Heart right ventricle (tissue), 16 donors: ENCODE data around the gene CYP27B1. TPM values are rescaled to one million over a fixed set of nuclear protein-coding genes. Genes with fewer than 3 reads are reported as not detected.

ENCODE experiments used
- ATAC-seq, 8 donors: fragments of 200-7000 bp; cut with Tn5 transposase; one replicate each; pipeline ENCODE4 v1.9.1; 2020; ENCODE audit warnings: mild to moderate bottlenecking in 8 of 8, moderate library complexity in 8 of 8, moderate number of reproducible peaks in 1 of 8
- DNase-seq, 2 donors: peaks; one replicate each; pipeline ENCODE4 v3.0.0-alpha.2; 2020
- H3K27ac ChIP-seq, 10 donors: fragments of 200-600 bp; sonication (generic) in 2 of 10; one replicate each; pipeline versions ENCODE4 v1.5.0 to v1.8.0; 2020 to 2022; ENCODE audit warnings: mild to moderate bottlenecking in 3 of 10
- H3K27me3 ChIP-seq, 7 donors: fragments of 200-600 bp; one replicate each; pipeline ENCODE4 v1.8.0; 2021 to 2022; ENCODE audit warnings: mild to moderate bottlenecking in 2 of 7
- H3K36me3 ChIP-seq, 9 donors: fragments of 200-600 bp; sonication (generic) in 1 of 9; one replicate each; pipeline versions ENCODE4 v1.5.0 to v1.8.0; 2020 to 2022; ENCODE audit warnings: mild to moderate bottlenecking in 2 of 9
- H3K4me1 ChIP-seq, 9 donors: fragments of 200-600 bp; sonication (generic) in 1 of 9; one replicate each; pipeline versions ENCODE4 v1.5.0 to v1.8.0; 2020 to 2022; ENCODE audit warnings: mild to moderate bottlenecking in 4 of 9
- H3K4me3 ChIP-seq, 10 donors: fragments of 200-600 bp; sonication (generic) in 2 of 10; one replicate each; pipeline versions ENCODE4 v1.5.0 to v1.8.0; 2020 to 2022; ENCODE audit warnings: mild to moderate bottlenecking in 7 of 10, moderate library complexity in 2 of 10
- H3K9me3 ChIP-seq, 11 donors: fragments of 200-600 bp in 10 of 11; sonication (generic) in 2 of 11; one replicate each; pipeline versions ENCODE4 v1.5.0 to v1.8.0; 2013 to 2022; ENCODE audit warnings: mild to moderate bottlenecking in 2 of 11, control low read depth in 1 of 11, moderate library complexity in 1 of 11
- WGBS, 2 donors: extraction: QIAGEN DNeasy Blood & Tissue Kit; methylation state at CpG; one replicate each; pipeline ENCODE4 v1.1.7; 2013; ENCODE audit warnings: inconsistent platforms in 1 of 2; 5-methylcytosine and 5-hydroxymethylcytosine counted together
- intact Hi-C, 10 donors: fragments of 100-400 bp; cut with DNase I; formaldehyde crosslinking; loops; one replicate each; pipeline versions ENCODE4 v1.11.1 to v1.14.2; 2022
- polyA plus RNA-seq, 2 donors: library from polyadenylated mRNA; stranded (reverse); fragments of 200-250 nt; gene quantifications; one replicate each; pipeline ENCODE4 v1.2.3, GENCODE V29; 2013
- total RNA-seq, 10 donors: library from RNA; stranded (reverse); fragmentation: NEBNext Ultra II Directional in 3 of 10; extraction: Animal tissue kit (Norgen Biotek cat#: 25700) in 3 of 10; gene quantifications; one replicate each; pipeline versions ENCODE4 v1.2.1 to v1.2.4, GENCODE V29; 2021 to 2023
- TF ChIP-seq, protein P1 (sequence below), 9 donors: fragments of 200-600 bp; sonication (generic) in 2 of 9; IDR thresholded peaks; one replicate each; pipeline versions ENCODE4 v1.5.0 to v1.8.0; 2021 to 2022; ENCODE audit warnings: antibody characterized with exemption in 9 of 9, mild to moderate bottlenecking in 5 of 9, moderate library complexity in 1 of 9
- donor health status: Arrhythmogenic right ventricular cardiomyopathy.
- donor health status: ischemic (EF 13 %, LVEDD 7.1; RV severe dilation, severe dysfunction).
- donor health status: healthy with polysubstance abuse.
- donor health status: DM: no; HTN: yes; CAD: no.
- donor health status: DM: no; HTN: no; CAD: no.
- donor health status: ischemic (EF 25% LVEDD 6.9; RV normal size, moderate dysfunction).
- donor health status: ischemic (EF 25% LVEDD 5.7; RV mildly dilated, moderate dysfunction).
- donor health status: healthy.
- donor health status: DM: yes; HTN: yes; CAD: no.
- donor health status: Ischemic cardiomyopathy.
- donor health status: ischemic (EF 35%, LVEDD 5.7; RV mildly dilated, moderate dysfunction).
- donor health status: nonischemic (EF 11% LVEDD 7.7; RV severe dilation, severe dysfunction).
- donor health status: DM: yes; HTN: yes; CAD: no.
- donor health status: PGD.
- donor health status: ischemic (EF 29% LVEDD 5.4; RV normal size, mild dysfunction).
- donor health status: nonischemic (EF 23%, LVEDD 6.1; RV moderate dilation, normal function).

The CYP27B1 gene
- total and polyA plus RNA-seq, 12 donors: 0.14 to 0.95 (median 0.81) TPM; not detected in 9

DNA sequence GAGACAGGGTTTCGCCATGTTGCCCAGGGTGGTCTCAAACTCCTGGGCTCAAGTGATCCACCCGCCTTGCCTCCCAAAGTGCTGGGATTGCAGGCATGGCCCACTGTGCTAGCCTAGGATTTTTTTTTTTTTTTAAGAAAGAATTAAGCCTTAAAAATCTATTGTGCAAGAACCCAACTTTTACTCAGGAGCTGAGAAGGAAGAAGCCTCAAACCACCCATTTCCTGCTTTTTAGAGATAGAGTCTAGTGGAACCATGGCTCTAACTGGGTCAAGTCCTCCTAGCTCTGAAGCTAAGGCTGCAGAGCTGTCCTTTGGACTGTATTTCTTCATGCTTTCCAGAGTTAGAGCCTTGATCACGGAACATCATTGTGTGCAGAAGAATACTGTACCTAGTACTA is 14.4 kb upstream of the CYP27B1 start:
- DNase-seq (no peak), ATAC-seq (no peak)
- peaks cover 0 to 38% (median 17%) of the 10 kb centered on the region in 9 donors for H3K4me1 ChIP-seq
- intact Hi-C loops: loop anchor here in 3 of 10 donors (5.0 kb wide), 1 partner anchor 126 kb away; no protein-coding TSS in a partner anchor
- WGBS, 2 donors: 93 to 99% methylated on average over 3 of the region's 3 CpGs
- H3K36me3 ChIP-seq: peaks cover 0 to 42% (median 13%) of the 10 kb centered on the region in 9 donors
- no peaks in the 10 kb centered on the region for H3K9me3 ChIP-seq
- no peaks in the 10 kb centered on the region for H3K27me3 ChIP-seq
- TF ChIP-seq, protein P1, sequence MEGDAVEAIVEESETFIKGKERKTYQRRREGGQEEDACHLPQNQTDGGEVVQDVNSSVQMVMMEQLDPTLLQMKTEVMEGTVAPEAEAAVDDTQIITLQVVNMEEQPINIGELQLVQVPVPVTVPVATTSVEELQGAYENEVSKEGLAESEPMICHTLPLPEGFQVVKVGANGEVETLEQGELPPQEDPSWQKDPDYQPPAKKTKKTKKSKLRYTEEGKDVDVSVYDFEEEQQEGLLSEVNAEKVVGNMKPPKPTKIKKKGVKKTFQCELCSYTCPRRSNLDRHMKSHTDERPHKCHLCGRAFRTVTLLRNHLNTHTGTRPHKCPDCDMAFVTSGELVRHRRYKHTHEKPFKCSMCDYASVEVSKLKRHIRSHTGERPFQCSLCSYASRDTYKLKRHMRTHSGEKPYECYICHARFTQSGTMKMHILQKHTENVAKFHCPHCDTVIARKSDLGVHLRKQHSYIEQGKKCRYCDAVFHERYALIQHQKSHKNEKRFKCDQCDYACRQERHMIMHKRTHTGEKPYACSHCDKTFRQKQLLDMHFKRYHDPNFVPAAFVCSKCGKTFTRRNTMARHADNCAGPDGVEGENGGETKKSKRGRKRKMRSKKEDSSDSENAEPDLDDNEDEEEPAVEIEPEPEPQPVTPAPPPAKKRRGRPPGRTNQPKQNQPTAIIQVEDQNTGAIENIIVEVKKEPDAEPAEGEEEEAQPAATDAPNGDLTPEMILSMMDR (IDR thresholded peaks at IDR 0.05): no peak
- peak overlapping the region in 2 of 10 donors; percentile 28 to 90 for H3K27ac ChIP-seq
- no peak overlapping the region for H3K4me3 ChIP-seq

DNA sequence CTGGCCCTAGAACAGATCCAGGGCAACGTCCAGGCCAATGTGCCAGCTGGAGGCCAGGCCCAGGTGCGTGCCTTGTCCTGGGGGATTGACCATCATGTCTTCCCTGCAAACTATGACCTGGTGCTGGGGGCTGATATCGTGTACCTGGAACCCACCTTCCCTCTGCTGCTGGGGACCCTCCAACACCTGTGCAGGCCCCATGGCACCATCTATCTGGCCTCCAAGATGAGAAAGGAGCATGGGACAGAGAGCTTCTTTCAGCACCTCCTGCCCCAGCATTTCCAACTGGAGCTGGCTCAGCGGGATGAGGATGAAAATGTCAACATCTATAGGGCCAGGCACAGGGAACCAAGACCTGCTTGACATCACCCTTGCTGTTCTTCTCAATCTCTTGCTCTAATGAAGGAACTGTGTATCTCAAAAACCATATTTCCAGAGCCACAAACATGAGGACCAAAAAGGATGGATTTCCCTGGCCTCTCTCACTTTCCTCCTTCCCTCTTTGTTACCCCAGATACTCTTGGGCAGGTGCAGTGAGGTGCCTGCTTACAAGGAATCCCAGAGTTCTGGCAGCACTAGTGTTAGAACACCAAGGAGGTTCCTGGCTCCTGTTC is 13.5 kb upstream of the CYP27B1 start:
- Histone ChIP-seq H3K36me3 (peaks cover 0 to 36% (median 5%) of the 10 kb centered on the region in 9 donors), H3K27ac (peak overlapping the region in 1 of 10 donors; percentile 90), H3K4me3 (no peak overlapping the region), H3K4me1 (peaks cover 0 to 41% (median 17%) of the 10 kb centered on the region in 9 donors), H3K9me3 (no peaks in the 10 kb centered on the region), H3K27me3 (no peaks in the 10 kb centered on the region)
- intact Hi-C loops: loop anchor here in 3 of 10 donors (5.0 kb wide), 1 partner anchor 127 kb away; no protein-coding TSS in a partner anchor
- TF ChIP-seq, protein P1 (IDR thresholded peaks at IDR 0.05): no peak
- 89 to 93% methylated on average over 4 of the region's 4 CpGs for WGBS, 2 donors
- DNase-seq (no peak), ATAC-seq (no peak)

DNA sequence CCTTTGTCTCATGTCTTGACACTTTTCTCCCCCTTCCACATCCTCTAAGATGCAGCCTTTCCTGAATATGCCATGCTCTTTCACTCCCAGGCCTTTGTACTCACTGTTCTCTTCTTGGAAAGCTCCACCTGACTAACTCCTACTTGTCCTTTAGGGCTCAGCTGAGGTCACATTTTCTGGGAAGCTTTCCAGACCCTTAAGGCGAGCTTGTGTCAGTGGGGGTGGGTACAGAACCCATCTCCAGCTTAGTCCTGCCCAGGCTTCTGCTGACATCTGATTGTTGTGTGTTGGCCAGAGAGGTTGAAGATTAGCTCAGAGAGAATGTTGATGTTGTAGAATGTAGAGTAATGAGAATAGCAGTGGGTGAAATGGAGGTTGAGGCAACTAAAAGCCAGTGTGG is 12.9 kb upstream of the CYP27B1 start:
- TF ChIP-seq, protein P1 (IDR thresholded peaks at IDR 0.05): no peak
- 43 to 61% methylated on average over 1 of the region's 1 CpG for WGBS, 2 donors
- no peak for DNase-seq
- Histone ChIP-seq H3K27me3 (no peaks in the 10 kb centered on the region), H3K9me3 (no peaks in the 10 kb centered on the region), H3K4me1 (peaks cover 0 to 41% (median 17%) of the 10 kb centered on the region in 9 donors), H3K36me3 (peaks cover 0 to 37% (median 0%) of the 10 kb centered on the region in 9 donors), H3K27ac (no peak overlapping the region), H3K4me3 (no peak overlapping the region)
- ATAC-seq: no peak
- intact Hi-C loops: loop anchor here in 3 of 10 donors (5.0 kb wide), 1 partner anchor 128 kb away; no protein-coding TSS in a partner anchor

DNA sequence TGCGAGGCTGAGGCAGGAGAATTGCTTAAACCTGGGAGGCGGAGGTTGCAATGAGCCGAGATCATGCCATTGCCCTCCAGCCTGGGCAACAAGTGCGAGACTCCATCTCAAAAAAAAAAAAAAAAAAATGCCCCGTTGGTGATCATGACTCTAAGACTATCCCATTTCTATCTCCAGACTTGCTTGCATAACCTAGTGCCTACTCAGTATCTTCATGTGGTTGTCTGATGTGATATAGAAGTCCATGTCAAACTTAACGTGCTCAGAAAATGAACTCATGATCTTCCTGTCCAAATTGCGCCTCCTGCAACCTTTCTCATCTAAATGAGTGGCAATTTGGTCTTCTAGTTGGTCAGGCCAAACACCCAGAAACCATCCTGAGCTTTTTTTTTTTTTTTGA is 11.0 kb upstream of the CYP27B1 start:
- Histone ChIP-seq H3K4me1 (peaks cover 2 to 41% (median 11%) of the 10 kb centered on the region in 9 donors), H3K4me3 (no peak overlapping the region), H3K27me3 (no peaks in the 10 kb centered on the region), H3K27ac (no peak overlapping the region), H3K9me3 (no peaks in the 10 kb centered on the region), H3K36me3 (peaks cover 0 to 29% (median 0%) of the 10 kb centered on the region in 9 donors)
- TF ChIP-seq, protein P1 (IDR thresholded peaks at IDR 0.05): no peak
- WGBS, 2 donors: 90 to 94% methylated on average over 7 of the region's 7 CpGs
- ATAC-seq: no peak
- intact Hi-C loops: no loop called here
- no peak for DNase-seq
